NT2/D1 (cell line): ENCODE results near the gene PRG2.

ENCODE experiments used
- DNase-seq: peaks from one replicate; pipeline ENCODE4 v3.0.0-alpha.2; 2011; ENCODE audit warnings: low read depth, low spot score
- H3K27me3 ChIP-seq: 2 replicates; pipeline ENCODE4 v1.6.0; 2011; ENCODE audit warnings: mild to moderate bottlenecking; ENCODE audit not compliant: insufficient read length, insufficient read depth
- H3K36me3 ChIP-seq: 2 replicates; pipeline ENCODE4 v1.6.1; 2011; ENCODE audit warnings: mild to moderate bottlenecking, low read length, mixed read lengths; ENCODE audit not compliant: insufficient read depth, insufficient read length
- H3K4me1 ChIP-seq: 2 replicates; pipeline ENCODE4 v1.5.1; 2011; ENCODE audit not compliant: insufficient read depth, insufficient read length
- H3K4me3 ChIP-seq: 2 replicates; pipeline ENCODE4 v1.5.1; 2011; ENCODE audit warnings: low read depth; ENCODE audit not compliant: insufficient read length
- H3K9ac ChIP-seq: 2 replicates; pipeline ENCODE4 v1.6.0; 2011; ENCODE audit warnings: low read depth; ENCODE audit not compliant: insufficient read length
- H3K9me3 ChIP-seq: 2 replicates; pipeline ENCODE4 v1.5.1; 2011; ENCODE audit warnings: mild to moderate bottlenecking, low read length; ENCODE audit not compliant: insufficient read depth
- SUZ12 ChIP-seq: IDR thresholded peaks from 2 replicates; pipeline ENCODE4 v1.6.1; 2011; ENCODE audit not compliant: insufficient read length, insufficient read depth; ENCODE audit errors: extremely low read depth
- YY1 ChIP-seq: IDR thresholded peaks from 2 replicates; pipeline ENCODE4 v1.6.1; 2011; ENCODE audit not compliant: insufficient read length, insufficient read depth
- ZNF274 ChIP-seq: IDR thresholded peaks from 2 replicates; pipeline ENCODE4 v1.6.1; 2011; ENCODE audit warnings: mild to moderate bottlenecking, low read depth, low read length

The PRG2 gene

GRCh38 chr11:57425565-57426438 lies 35.4 kb upstream of the PRG2 start:
- no peak for TF ChIP-seq SUZ12
- no peak for TF ChIP-seq ZNF274
- TF ChIP-seq YY1: no peak
- Histone ChIP-seq H3K36me3 (peaks cover 44% of the 10 kb centered on the region), H3K9me3 (no peaks in the 10 kb centered on the region), H3K27me3 (peaks cover 15% of the 10 kb centered on the region), H3K4me3 (no peak overlapping the region), H3K4me1 (peaks cover 11% of the 10 kb centered on the region), H3K9ac (peak overlapping the region; percentile 39)
- DNase-seq: no peak

- peaks cover 53% of the 10 kb centered on the region for H3K36me3 ChIP-seq
- peaks cover 15% of the 10 kb centered on the region for H3K27me3 ChIP-seq
- H3K4me3 ChIP-seq: no peak overlapping the region
- TF ChIP-seq YY1: no peak
- TF ChIP-seq SUZ12: no peak
- no peak for TF ChIP-seq ZNF274
- no peak for DNase-seq
- H3K4me1 ChIP-seq: peaks cover 11% of the 10 kb centered on the region
- no peak overlapping the region for H3K9ac ChIP-seq
- H3K9me3 ChIP-seq: no peaks in the 10 kb centered on the region
Measured at GRCh38 chr11:57424792-57425564, 34.5 kb upstream of the PRG2 start.

- Histone ChIP-seq H3K9ac (no peak overlapping the region), H3K36me3 (peaks cover 58% of the 10 kb centered on the region), H3K4me3 (no peak overlapping the region), H3K4me1 (peaks cover 11% of the 10 kb centered on the region), H3K27me3 (peaks cover 15% of the 10 kb centered on the region), H3K9me3 (no peaks in the 10 kb centered on the region)
- TF ChIP-seq YY1: no peak
- no peak for TF ChIP-seq ZNF274
- TF ChIP-seq SUZ12: no peak
- no peak for DNase-seq
Measured at GRCh38 chr11:57424137-57424791, 33.8 kb upstream of the PRG2 start.

DNA sequence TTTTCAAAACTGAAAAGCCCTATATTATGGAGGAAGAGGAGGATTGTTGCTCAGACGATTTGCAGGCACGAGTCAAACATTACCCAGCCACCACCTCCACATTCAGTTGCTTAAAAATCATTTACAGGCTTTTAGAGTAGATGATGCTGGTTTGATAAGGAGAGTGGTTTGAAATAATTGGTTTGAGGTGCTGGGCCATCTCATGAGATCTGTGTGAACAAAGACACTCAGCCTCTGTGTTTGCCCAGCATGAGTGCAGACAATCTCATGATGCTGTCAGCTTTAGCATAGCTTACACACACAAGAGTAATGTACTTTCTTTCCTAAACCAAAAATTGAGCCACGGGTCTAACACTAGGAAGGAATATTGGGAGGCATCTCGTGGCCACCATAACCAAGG lies 32.2 kb upstream of the PRG2 start:
- Histone ChIP-seq H3K27me3 (peaks cover 12% of the 10 kb centered on the region), H3K9ac (no peak overlapping the region), H3K4me1 (peaks cover 11% of the 10 kb centered on the region), H3K9me3 (no peaks in the 10 kb centered on the region), H3K4me3 (no peak overlapping the region), H3K36me3 (peaks cover 70% of the 10 kb centered on the region)
- no peak for TF ChIP-seq ZNF274
- no peak for TF ChIP-seq YY1
- TF ChIP-seq SUZ12: no peak
- DNase-seq: no peak

DNA sequence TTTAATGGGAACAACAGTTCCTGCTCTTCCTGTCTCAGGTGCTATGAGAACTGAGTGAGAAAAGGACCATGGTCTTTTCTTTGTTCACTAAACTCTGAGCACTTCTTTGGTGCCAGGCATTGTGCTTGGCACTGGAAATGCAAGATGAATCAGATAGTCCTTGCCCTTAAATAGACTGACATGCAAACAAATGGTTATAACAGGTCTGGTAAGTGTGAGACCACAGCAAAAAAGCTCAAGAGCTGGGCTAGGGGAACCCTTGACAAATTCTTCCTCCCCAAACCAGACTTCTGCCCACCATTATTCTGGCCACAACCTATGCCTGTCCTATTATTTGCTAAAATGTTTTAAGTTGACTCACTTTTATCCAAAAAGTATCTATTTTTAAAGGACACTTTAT lies 31.4 kb upstream of the PRG2 start:
- no peak overlapping the region for H3K4me3 ChIP-seq
- no peaks in the 10 kb centered on the region for H3K9me3 ChIP-seq
- peaks cover 12% of the 10 kb centered on the region for H3K27me3 ChIP-seq
- no peak for DNase-seq
- H3K36me3 ChIP-seq: peaks cover 78% of the 10 kb centered on the region
- no peak overlapping the region for H3K9ac ChIP-seq
- peaks cover 11% of the 10 kb centered on the region for H3K4me1 ChIP-seq
- TF ChIP-seq YY1 (no peak), ZNF274 (no peak), SUZ12 (no peak)

- Histone ChIP-seq H3K9ac (no peak overlapping the region), H3K9me3 (no peaks in the 10 kb centered on the region), H3K4me1 (peaks cover 11% of the 10 kb centered on the region), H3K27me3 (peaks cover 4% of the 10 kb centered on the region), H3K36me3 (peaks cover 83% of the 10 kb centered on the region), H3K4me3 (no peak overlapping the region)
- no peak for DNase-seq
- TF ChIP-seq ZNF274: no peak
- TF ChIP-seq SUZ12: no peak
- TF ChIP-seq YY1: no peak
Measured at GRCh38 chr11:57421066-57421465, 30.6 kb upstream of the PRG2 start.
